Measurements from ENCODE around the gene SSC4D.

- peak in 4 of 5 experiments; percentile 7 to 51 (median 27) for TF ChIP-seq CTCF (IDR thresholded peaks at IDR 0.05)
- TF ChIP-seq POLR2AphosphoS5 (IDR thresholded peaks at IDR 0.05), result no peak
- no peak for TF ChIP-seq POLR2A (IDR thresholded peaks at IDR 0.05)
- TF ChIP-seq EP300 (IDR thresholded peaks at IDR 0.05; ENCODE audit: low read depth), result no peak
These were observed 52.7 kb downstream of the SSC4D start for GRCh38 chr7:76356823-76357222.

All from transverse colon (tissue), 4 donors.